ENCODE data around the gene MCOLN1. TPM values are rescaled to one million over a fixed set of nuclear protein-coding genes. Genes with fewer than 3 reads are reported as not detected.

The MCOLN1 gene
- total RNA-seq, 2 donors from 2014 or later: 11.2 to 13.0 TPM

GRCh38 chr19:7516333-7516732 is 6.1 kb upstream of the MCOLN1 start:
- H3K4me3 ChIP-seq: peak overlapping the region; percentile 73 to 91
- H3K4me1 ChIP-seq: peaks cover 0 to 21% of the 10 kb centered on the region in 2 donors
- no peaks in the 10 kb centered on the region for H3K27me3 ChIP-seq
- peaks cover 11% of the 10 kb centered on the region for H3K36me3 ChIP-seq
- H3K27ac ChIP-seq: peak overlapping the region; percentile 87 to 88
- DNase-seq (ENCODE audit: low spot score): no peak
- TF ChIP-seq, protein P1, sequence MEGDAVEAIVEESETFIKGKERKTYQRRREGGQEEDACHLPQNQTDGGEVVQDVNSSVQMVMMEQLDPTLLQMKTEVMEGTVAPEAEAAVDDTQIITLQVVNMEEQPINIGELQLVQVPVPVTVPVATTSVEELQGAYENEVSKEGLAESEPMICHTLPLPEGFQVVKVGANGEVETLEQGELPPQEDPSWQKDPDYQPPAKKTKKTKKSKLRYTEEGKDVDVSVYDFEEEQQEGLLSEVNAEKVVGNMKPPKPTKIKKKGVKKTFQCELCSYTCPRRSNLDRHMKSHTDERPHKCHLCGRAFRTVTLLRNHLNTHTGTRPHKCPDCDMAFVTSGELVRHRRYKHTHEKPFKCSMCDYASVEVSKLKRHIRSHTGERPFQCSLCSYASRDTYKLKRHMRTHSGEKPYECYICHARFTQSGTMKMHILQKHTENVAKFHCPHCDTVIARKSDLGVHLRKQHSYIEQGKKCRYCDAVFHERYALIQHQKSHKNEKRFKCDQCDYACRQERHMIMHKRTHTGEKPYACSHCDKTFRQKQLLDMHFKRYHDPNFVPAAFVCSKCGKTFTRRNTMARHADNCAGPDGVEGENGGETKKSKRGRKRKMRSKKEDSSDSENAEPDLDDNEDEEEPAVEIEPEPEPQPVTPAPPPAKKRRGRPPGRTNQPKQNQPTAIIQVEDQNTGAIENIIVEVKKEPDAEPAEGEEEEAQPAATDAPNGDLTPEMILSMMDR (IDR thresholded peaks at IDR 0.05): no peak
- H3K9me3 ChIP-seq: no peaks in the 10 kb centered on the region

DNA sequence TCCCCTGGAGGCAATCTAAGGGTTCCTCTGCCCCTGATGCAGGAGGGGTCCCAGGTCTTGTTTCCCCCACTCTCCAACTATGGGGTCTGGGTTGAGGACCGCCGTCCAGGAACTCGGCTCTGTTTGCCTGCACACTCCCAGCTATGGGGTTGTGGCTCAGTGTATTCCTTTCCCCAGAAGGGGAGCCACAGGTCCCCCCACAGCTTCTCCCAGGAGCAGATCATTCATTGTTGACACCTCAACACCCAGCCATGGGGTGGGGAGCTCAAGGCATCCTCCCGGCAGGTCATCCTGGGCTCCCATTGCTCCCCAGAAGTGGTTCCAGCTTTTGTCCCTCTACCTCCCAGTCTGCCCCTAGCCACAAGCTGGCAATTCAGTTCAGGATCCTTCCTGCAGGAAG is 5.5 kb upstream of the MCOLN1 start:
- Histone ChIP-seq H3K4me3 (peak overlapping the region; percentile 73 to 91), H3K9me3 (no peaks in the 10 kb centered on the region), H3K36me3 (peaks cover 11% of the 10 kb centered on the region), H3K27me3 (no peaks in the 10 kb centered on the region), H3K4me1 (peaks cover 0 to 25% of the 10 kb centered on the region in 2 donors), H3K27ac (peak overlapping the region; percentile 87 to 88)
- TF ChIP-seq, protein P1 (IDR thresholded peaks at IDR 0.05): no peak
- DNase-seq (ENCODE audit: low spot score): no peak

DNA sequence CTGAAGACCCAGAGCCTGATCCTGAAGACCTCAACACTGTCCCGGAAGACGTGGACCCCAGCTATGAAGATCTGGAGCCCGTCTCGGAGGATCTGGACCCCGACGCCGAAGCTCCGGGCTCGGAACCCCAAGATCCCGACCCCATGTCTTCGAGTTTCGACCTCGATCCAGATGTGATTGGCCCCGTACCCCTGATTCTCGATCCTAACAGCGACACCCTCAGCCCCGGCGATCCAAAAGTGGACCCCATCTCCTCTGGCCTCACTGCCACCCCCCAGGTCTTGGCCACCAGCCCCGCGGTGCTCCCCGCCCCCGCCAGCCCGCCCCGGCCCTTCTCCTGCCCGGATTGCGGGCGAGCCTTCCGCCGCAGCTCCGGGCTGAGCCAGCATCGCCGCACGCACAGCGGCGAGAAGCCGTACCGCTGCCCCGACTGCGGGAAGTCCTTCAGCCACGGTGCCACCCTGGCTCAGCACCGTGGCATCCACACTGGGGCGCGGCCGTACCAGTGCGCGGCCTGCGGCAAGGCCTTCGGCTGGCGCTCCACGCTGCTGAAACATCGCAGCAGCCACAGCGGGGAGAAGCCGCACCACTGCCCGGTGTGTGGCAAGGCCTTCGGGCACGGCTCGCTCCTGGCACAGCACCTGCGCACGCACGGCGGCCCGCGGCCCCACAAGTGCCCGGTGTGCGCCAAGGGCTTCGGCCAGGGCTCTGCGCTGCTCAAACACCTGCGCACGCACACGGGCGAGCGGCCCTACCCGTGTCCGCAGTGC is 2.9 kb upstream of the MCOLN1 start:
- H3K4me1 ChIP-seq: peaks cover 0 to 40% of the 10 kb centered on the region in 2 donors
- TF ChIP-seq, protein P1 (IDR thresholded peaks at IDR 0.05): no peak

DNA sequence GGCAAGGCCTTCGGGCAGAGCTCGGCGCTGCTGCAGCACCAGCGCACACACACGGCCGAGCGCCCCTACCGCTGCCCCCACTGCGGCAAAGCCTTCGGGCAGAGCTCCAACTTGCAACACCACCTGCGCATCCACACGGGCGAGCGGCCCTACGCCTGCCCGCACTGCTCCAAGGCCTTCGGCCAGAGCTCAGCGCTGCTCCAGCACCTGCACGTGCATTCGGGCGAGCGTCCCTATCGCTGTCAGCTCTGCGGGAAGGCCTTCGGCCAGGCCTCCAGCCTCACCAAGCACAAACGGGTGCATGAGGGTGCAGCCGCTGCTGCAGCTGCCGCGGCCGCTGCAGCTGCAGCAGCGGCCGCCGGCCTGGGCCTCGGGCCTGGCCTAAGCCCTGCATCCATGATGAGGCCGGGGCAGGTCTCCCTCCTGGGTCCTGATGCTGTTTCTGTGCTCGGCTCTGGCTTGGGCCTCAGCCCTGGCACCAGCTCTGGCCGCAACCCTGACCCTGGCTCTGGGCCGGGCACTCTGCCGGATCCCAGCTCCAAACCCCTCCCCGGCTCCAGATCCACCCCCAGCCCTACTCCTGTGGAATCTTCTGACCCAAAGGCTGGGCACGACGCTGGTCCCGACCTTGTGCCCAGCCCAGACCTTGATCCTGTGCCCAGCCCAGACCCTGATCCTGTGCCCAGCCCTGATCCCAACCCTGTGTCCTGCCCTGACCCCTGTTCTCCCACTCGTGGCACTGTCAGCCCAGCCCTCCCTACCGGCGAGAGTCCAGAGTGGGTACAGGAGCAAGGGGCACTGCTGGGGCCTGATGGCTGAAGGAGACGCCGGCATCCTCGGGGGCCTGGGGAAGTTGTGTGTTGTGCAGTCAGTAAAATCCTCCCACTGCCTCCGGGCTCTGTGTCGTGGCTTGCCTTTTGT is 2.0 kb upstream of the MCOLN1 start:
- DNase-seq (ENCODE audit: low spot score): no peak
- Histone ChIP-seq H3K27me3 (no peaks in the 10 kb centered on the region), H3K36me3 (peaks cover 14% of the 10 kb centered on the region), H3K4me1 (peaks cover 0 to 37% of the 10 kb centered on the region in 2 donors), H3K9me3 (no peaks in the 10 kb centered on the region), H3K4me3 (no peak overlapping the region), H3K27ac (no peak overlapping the region)
- TF ChIP-seq, protein P1 (IDR thresholded peaks at IDR 0.05): no peak

More for the DNA sequence above, 2.9 kb upstream of the MCOLN1 start:
- no peak overlapping the region for H3K4me3 ChIP-seq
- no peaks in the 10 kb centered on the region for H3K27me3 ChIP-seq
- no peak for DNase-seq (ENCODE audit: low spot score)
- peaks cover 11% of the 10 kb centered on the region for H3K36me3 ChIP-seq
- no peak overlapping the region for H3K27ac ChIP-seq
- no peaks in the 10 kb centered on the region for H3K9me3 ChIP-seq

- Histone ChIP-seq H3K27ac (peak overlapping the region; percentile 17 to 71), H3K9me3 (no peaks in the 10 kb centered on the region), H3K36me3 (peaks cover 20% of the 10 kb centered on the region), H3K4me3 (peak overlapping the region in 1 of 2 donors; percentile 81), H3K4me1 (peaks cover 0 to 32% of the 10 kb centered on the region in 2 donors), H3K27me3 (no peaks in the 10 kb centered on the region)
- no peak for DNase-seq (ENCODE audit: low spot score)
- TF ChIP-seq, protein P1 (IDR thresholded peaks at IDR 0.05): no peak
Observed at GRCh38 chr19:7521551-7522071, 813 bp upstream of the MCOLN1 start.
